Middle frontal gyrus (tissue), 1 donor: ENCODE data around the gene MAPT.

Experiments
- DNase-seq: peaks from one replicate; pipeline ENCODE4 v3.0.0-alpha.2; 2015; ENCODE audit warnings: low spot score; ENCODE audit errors: extremely low spot score

The MAPT gene

DNA sequence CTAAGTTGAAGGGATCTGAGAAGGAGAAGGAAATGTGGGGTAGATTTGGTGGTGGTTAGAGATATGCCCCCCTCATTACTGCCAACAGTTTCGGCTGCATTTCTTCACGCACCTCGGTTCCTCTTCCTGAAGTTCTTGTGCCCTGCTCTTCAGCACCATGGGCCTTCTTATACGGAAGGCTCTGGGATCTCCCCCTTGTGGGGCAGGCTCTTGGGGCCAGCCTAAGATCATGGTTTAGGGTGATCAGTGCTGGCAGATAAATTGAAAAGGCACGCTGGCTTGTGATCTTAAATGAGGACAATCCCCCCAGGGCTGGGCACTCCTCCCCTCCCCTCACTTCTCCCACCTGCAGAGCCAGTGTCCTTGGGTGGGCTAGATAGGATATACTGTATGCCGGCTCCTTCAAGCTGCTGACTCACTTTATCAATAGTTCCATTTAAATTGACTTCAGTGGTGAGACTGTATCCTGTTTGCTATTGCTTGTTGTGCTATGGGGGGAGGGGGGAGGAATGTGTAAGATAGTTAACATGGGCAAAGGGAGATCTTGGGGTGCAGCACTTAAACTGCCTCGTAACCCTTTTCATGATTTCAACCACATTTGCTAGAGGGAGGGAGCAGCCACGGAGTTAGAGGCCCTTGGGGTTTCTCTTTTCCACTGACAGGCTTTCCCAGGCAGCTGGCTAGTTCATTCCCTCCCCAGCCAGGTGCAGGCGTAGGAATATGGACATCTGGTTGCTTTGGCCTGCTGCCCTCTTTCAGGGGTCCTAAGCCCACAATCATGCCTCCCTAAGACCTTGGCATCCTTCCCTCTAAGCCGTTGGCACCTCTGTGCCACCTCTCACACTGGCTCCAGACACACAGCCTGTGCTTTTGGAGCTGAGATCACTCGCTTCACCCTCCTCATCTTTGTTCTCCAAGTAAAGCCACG is 133.0 kb downstream of the MAPT start:
- DNase-seq, result no peak

- no peak for DNase-seq
Observed at GRCh38 chr17:46027976-46028325, 133.6 kb downstream of the MAPT start.

GRCh38 chr17:46028374-46028773 is 134.0 kb downstream of the MAPT start:
- no peak for DNase-seq

GRCh38 chr17:46028981-46029565 is 134.7 kb downstream of the MAPT start:
- DNase-seq, result no peak

DNA sequence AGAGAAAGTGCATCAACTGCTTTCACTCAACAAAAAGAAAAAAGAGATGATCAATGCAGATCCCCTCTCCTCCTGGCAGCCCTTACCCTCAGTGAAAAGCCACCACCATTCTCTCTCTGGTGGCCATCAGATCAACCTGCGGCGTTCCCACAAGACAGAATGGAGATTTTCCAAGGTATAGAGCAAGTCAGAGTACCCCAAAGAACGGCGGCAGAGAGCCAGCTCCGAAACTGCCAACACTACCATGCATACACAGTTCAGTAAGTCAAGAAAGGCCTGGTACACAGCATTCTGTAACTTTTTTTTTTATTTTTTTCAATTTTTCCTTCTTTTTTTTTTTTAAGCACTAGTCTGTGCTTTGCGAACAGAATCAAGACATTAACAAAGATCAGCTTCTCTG is 135.3 kb downstream of the MAPT start:
- DNase-seq, result no peak

DNA sequence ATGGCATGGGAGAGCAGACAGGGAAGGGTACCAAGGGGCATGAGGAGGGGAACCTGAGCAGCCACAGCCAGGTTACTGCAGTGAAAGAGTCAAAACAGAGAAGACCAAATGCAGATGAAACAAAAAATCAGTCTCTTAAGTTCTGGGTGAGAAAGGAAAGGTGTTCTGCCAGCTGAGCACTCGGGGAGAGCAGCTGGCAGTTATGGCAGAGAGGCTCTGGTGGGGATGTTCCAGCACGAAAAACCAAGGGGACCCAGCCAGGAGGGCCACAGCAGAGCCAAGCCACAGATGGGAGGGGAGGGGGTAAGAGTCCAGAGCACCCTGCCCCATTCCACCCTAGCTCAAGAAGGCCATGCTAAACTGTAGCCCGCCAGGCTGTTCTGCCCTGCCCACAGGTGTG is 136.4 kb downstream of the MAPT start:
- no peak for DNase-seq

GRCh38 chr17:46031440-46031839 is 137.1 kb downstream of the MAPT start:
- DNase-seq, result no peak

DNA sequence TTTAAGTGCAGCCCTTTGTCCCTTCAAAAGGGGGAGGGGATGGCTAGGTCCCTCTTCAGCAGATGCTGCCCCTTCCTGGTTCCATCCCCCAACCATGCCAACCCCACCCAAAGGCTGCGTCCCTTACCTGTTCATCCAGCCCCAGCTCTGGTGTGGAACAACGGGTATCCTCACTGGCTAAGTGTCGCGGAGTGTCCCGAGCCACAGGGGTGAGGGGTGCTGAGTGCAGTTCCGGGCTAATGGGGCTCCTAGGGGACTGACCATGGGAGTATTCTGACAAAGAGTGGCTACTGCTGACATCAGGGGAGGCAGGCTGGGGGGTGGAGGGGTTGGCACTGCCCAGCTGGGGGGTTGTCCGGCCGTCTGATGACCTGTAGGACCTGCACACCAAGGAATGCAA is 137.6 kb downstream of the MAPT start:
- no peak for DNase-seq

DNA sequence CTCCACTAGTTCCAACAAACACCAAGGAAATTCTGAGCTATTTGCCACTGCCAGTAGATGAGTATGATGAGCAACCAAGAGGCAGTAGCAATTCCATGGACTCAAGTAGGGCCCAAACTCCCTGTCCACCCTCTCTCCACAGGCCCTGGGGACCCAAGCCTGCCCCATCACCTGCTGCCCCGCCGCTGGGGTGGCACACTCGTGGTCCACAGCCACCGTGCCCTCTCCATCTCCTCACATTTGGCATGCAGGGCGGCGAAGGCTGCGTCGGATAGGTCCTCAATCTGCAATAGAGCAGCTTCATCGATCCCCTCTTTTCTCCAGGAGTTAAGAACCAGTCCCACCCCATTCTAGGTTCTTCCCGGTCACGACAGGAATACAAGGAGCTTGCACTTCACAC is 138.6 kb downstream of the MAPT start:
- no peak for DNase-seq

GRCh38 chr17:46033392-46033791 is 139.0 kb downstream of the MAPT start:
- DNase-seq, result no peak

- no peak for DNase-seq
Observed at GRCh38 chr17:46035112-46035818, 140.9 kb downstream of the MAPT start.

GRCh38 chr17:46036491-46036890 is 142.1 kb downstream of the MAPT start:
- DNase-seq, result no peak

DNA sequence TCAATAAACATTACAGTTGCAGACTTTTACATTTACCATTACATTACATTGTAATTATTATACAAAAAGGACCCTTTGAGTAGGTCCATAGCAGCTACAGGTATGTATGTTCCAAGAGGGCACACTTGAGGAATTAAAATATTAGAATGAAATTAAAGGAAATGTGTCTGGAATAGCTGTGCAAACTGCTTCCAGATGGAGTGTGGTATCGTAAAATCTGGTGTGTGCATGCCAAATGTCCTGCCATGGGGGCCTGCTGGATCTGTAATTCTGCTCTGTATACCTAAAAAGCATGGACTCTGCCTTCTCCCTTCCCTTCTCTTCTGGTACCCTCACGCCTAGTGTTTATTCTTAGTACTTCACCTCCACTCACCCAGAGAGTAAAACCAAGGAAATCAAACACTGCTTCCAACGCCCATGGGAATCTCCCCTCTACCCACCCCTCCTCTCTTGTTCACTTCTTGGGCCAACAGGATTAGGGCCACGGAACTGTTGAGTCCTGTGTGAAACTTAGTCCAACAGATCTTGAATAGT is 143.4 kb downstream of the MAPT start:
- no peak for DNase-seq

DNA sequence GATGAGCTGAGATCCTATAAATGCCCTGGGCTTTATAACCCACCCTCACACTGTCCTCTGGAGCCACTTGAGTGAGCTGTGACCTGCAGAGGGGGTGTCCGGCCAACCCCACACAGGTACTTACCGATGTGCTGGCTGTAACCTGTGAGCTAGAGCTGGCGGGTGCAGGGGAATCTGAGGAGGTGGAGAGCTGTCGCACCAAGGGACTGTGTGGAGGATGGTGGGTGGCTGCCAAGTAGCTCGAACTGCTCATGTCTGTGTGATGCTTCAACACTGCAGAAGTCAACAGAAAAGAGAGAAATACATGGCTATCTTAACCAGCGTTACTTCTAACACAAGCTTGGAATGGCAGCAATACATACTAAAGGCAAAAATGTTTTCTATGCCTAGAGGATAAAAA is 144.1 kb downstream of the MAPT start:
- peak; percentile 28 for DNase-seq

DNA sequence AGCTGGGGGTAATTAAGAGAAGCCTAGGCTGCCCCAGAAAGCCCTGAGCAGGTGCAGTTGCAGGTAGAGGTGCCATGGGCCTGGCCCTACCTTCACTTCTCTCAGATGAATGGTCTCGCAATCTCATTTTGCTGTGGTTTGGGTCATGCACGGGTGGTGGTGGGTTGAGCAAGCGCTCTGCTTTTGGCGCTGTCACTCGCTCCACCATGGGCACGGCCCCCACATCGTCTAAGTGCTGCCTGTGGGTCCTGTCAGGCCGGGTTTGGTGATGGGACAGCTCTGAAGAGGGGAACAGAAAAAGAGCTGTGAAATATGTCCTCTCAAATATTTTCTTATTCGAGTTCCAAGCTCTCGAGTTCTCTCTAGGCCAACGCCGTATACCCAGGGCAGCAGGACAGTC is 144.6 kb downstream of the MAPT start:
- DNase-seq, result no peak

DNA sequence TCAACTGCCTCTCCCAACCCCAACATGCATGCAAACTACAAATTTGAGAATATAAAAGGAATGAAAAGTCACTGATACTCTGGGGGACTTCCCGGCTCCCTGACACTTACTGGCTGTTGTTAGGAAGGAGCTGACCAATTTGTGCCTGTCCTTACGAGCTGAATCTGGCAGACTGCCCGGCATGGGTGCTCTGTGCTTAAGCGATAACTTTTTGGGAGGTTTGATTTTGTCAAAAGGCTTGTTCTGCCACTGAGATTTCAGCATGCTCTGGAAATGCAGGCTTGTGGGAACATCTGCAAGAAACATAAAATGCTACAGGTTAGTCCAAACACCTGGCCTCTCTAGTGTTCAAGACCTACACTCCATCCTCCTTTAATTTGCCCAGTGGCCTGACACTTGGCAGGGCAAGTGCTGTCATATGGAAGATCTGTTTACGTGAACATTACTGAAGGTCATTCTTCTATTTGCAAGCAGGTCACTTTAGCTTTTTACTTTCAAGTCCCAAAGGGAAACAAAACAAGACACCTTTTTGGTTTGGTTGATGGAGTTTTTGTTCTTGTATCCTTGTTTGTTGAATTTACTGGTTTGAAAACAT is 145.3 kb downstream of the MAPT start:
- DNase-seq, result no peak

GRCh38 chr17:46042246-46042645 is 147.9 kb downstream of the MAPT start:
- DNase-seq, result no peak

DNA sequence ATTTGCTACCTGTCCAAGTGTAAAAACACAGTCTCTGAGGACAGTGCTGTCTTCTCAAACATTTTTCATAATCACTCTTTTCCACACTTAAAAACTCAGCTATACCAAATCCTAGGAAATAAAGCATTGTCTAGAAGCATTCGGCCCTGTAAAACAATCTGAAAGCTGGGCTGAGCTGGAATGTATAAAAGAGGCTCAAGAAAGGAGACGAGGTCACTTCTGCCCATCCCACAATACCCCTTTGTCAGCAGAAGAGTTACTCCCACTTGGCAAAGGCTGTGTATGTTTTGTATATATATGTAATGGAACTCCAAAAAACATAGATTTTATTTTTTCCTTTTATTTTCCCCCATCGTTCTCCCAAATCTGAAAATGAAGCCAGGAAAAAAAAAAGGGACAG is 148.6 kb downstream of the MAPT start:
- no peak for DNase-seq

GRCh38 chr17:46043606-46044005 is 149.3 kb downstream of the MAPT start:
- no peak for DNase-seq

GRCh38 chr17:46044286-46044928 is 150.1 kb downstream of the MAPT start:
- DNase-seq, result peak; percentile 74

- no peak for DNase-seq
Observed at GRCh38 chr17:46044989-46045388, 150.6 kb downstream of the MAPT start.
